ENCODE measurements around the gene CLK1. TPM values are rescaled to one million over a fixed set of nuclear protein-coding genes. Genes with fewer than 3 reads are reported as not detected.

Gene CLK1
- total and polyA plus RNA-seq, 2 of the 13 experiments (the other 11 are each of a cell fraction or from before 2014, with no cell fraction given), result 66.6 to 101 TPM

GRCh38 chr2:200864176-200865034 lies at the start of gene CLK1 (continued):
- peak; percentile 96 to 99 for TF ChIP-seq HMGXB4 (CRISPR knock-in tag; IDR thresholded peaks at IDR 0.05; ENCODE audit: borderline replicate concordance in 1 of 2, low read depth in 1 of 2)
- no peak for TF ChIP-seq NPAS2 (CRISPR knock-in tag; IDR thresholded peaks at IDR 0.05; ENCODE audit: borderline replicate concordance)
- peak; percentile 66; the same call in 1 of the 2 replicates for TF ChIP-seq ZNF30 (CRISPR knock-in tag; IDR thresholded peaks at IDR 0.05)
- TF ChIP-seq CHD4 (IDR thresholded peaks at IDR 0.05; ENCODE audit: borderline replicate concordance, low read length), result no peak; the same call in 1 of the 2 replicates
- TF ChIP-seq ZNF362 (CRISPR knock-in tag; IDR thresholded peaks at IDR 0.05; ENCODE audit: borderline replicate concordance), result peak; percentile 66
- TF ChIP-seq ZNF605 (CRISPR knock-in tag; IDR thresholded peaks at IDR 0.05), result peak; percentile 96
- TF ChIP-seq ZSCAN22 (CRISPR knock-in tag; IDR thresholded peaks at IDR 0.05), result peak; percentile 42; the same call in 1 of the 2 replicates
- peak; percentile 85; the same call in 1 of the 2 replicates for TF ChIP-seq IRF1 (CRISPR knock-in tag; IDR thresholded peaks at IDR 0.05; ENCODE audit: low read depth)
- TF ChIP-seq ZBTB26 (CRISPR knock-in tag; IDR thresholded peaks at IDR 0.05; ENCODE audit: borderline replicate concordance), result peak; percentile 93
- peak; percentile 99 for TF ChIP-seq DMAP1 (CRISPR knock-in tag; IDR thresholded peaks at IDR 0.05)
- TF ChIP-seq FOXJ3 (CRISPR knock-in tag; IDR thresholded peaks at IDR 0.05; ENCODE audit: borderline replicate concordance), result peak; percentile 93
- TF ChIP-seq SMAD3 (CRISPR knock-in tag; IDR thresholded peaks at IDR 0.05), result peak; percentile 96
- TF ChIP-seq HDAC2 (CRISPR knock-in tag; IDR thresholded peaks at IDR 0.05), result peak; percentile 90
- TF ChIP-seq ZNF703 (CRISPR knock-in tag; IDR thresholded peaks at IDR 0.05; ENCODE audit: borderline replicate concordance), result peak; percentile 81; the same call in 1 of the 2 replicates
- TF ChIP-seq ZEB1 (IDR thresholded peaks at IDR 0.05; ENCODE audit: insufficient replicate concordance, low read depth), result no peak
- TF ChIP-seq ZBTB14 (CRISPR knock-in tag; IDR thresholded peaks at IDR 0.05), result peak; percentile 99
- TF ChIP-seq HINFP (CRISPR knock-in tag; IDR thresholded peaks at IDR 0.05; ENCODE audit: low read depth), result peak; percentile 85; the same call in 1 of the 2 replicates
- peak; percentile 93; the same call in 1 of the 2 replicates for TF ChIP-seq ZMAT5 (CRISPR knock-in tag; IDR thresholded peaks at IDR 0.05; ENCODE audit: borderline replicate concordance, low read depth)
- TF ChIP-seq ZNF672 (CRISPR knock-in tag; IDR thresholded peaks at IDR 0.05), result no peak
